HepG2 (cell line): ENCODE data around the gene OSBPL5. TPM values are rescaled to one million over a fixed set of nuclear protein-coding genes. Genes with fewer than 3 reads are reported as not detected.

Source experiments
- ATAC-seq: fragments of 200-7000 bp; cut with Tn5 transposase; 3 replicates; pipeline ENCODE4 v1.9.1; 2020; ENCODE audit warnings: mild to moderate bottlenecking, moderate library complexity
- BruUV-seq: library from RNA; stranded (reverse); fragments of 400-500 nt; replicated peaks from 2 replicates; lab custom pipeline; 2021; lab: Mats Ljungman, UMichigan
- CTCF ChIA-PET: fragments of 300-600 bp; formaldehyde crosslinking; extraction: SDS; loops from one replicate; lab custom pipeline; 2021; ENCODE audit warnings: low total read pairs, inconsistent platforms, low intra/inter-chr PET ratio; lab: Yijun Ruan, JAX
- POLR2A ChIA-PET: fragments of 350-600 bp; sonication (Branson Sonifier 250); formaldehyde crosslinking; loops from one replicate; lab custom pipeline; 2020; ENCODE audit warnings: antibody characterized with exemption, inconsistent platforms; lab: Yijun Ruan, JAX
- DNase-seq: peaks from one replicate; pipeline ENCODE4 v3.0.0-alpha.2; 2015; ENCODE audit warnings: low spot score
- FAIRE-seq: peaks from 3 replicates; lab custom pipeline; 2011; peaks lifted over from hg19 to GRCh38; lab: Jason Lieb, UNC
- H2AFZ ChIP-seq: one replicate; pipeline ENCODE4 v1.6.1; 2011; ENCODE audit warnings: low read length, inconsistent platforms
- H3K27ac ChIP-seq: fragments of 300-600 bp; 3 replicates; pipeline ENCODE4 v1.8.0; 2011; ENCODE audit warnings: mixed run types, mild to moderate bottlenecking, mixed read lengths, low read length, inconsistent platforms; ENCODE audit not compliant: insufficient read depth; ENCODE audit errors: extremely low read length
- H3K27me3 ChIP-seq, 2 experiments: fragments of 200-600 bp in 1 of 2; 2 replicates in 1 of 2; 3 replicates in 1 of 2; pipeline versions ENCODE4 v1.6.0 to v1.8.0; 2011; ENCODE audit warnings: low read length in 2 of 2, mild to moderate bottlenecking in 2 of 2, moderate library complexity in 2 of 2, inconsistent platforms in 1 of 2; ENCODE audit not compliant: insufficient read depth in 2 of 2, control insufficient read depth in 1 of 2
- H3K36me3 ChIP-seq, 2 experiments: fragments of 200-600 bp in 1 of 2; replicated peaks in 1 of 2; 2 replicates in 1 of 2; 3 replicates in 1 of 2; pipeline versions ENCODE4 v1.5.1 to v1.8.0; 2011; ENCODE audit warnings: low read length in 2 of 2, inconsistent platforms in 1 of 2; ENCODE audit not compliant: insufficient read depth in 2 of 2, control insufficient read depth in 1 of 2
- H3K4me1 ChIP-seq: 2 replicates; pipeline ENCODE4 v1.5.1; 2012; ENCODE audit warnings: low read length, inconsistent platforms; ENCODE audit not compliant: insufficient read depth
- H3K4me2 ChIP-seq: 2 replicates; pipeline ENCODE4 v1.6.0; 2011; ENCODE audit warnings: low read depth, low read length, inconsistent platforms
- H3K4me3 ChIP-seq, 3 experiments: fragments of 200-600 bp in 1 of 3; sonication (generic), shearing (Covaris generic) in 1 of 3; replicated peaks in 1 of 3; 2 replicates each; pipeline ENCODE4 v1.5.1; 2011 to 2016; ENCODE audit warnings: low read length in 3 of 3, inconsistent platforms in 2 of 3, low read depth in 2 of 3, mild to moderate bottlenecking in 2 of 3, control low read depth in 1 of 3, mixed read lengths in 1 of 3; ENCODE audit not compliant: insufficient read depth in 1 of 3
- H3K79me2 ChIP-seq: one replicate; pipeline ENCODE4 v1.6.1; 2011; ENCODE audit warnings: low read length, inconsistent platforms; ENCODE audit not compliant: insufficient read depth
- H3K9ac ChIP-seq: 2 replicates; pipeline ENCODE4 v1.6.0; 2011; ENCODE audit warnings: mild to moderate bottlenecking, low read depth, low read length, inconsistent platforms; ENCODE audit not compliant: insufficient read depth
- H3K9me3 ChIP-seq: 2 replicates; pipeline ENCODE4 v1.5.1; 2012; ENCODE audit warnings: mild to moderate bottlenecking, low read length
- H4K20me1 ChIP-seq: 2 replicates; pipeline ENCODE4 v1.6.0; 2011; ENCODE audit warnings: inconsistent platforms, mild to moderate bottlenecking, low read length, moderate library complexity; ENCODE audit not compliant: insufficient read depth
- BRCA1 ChIP-seq: sonication (generic); formaldehyde crosslinking; IDR thresholded peaks from 2 replicates; pipeline ENCODE4 v1.4.0; 2020; ENCODE audit warnings: missing genetic modification reagents
- CBX2 ChIP-seq, 2 experiments: fragments of 200-600 bp in 1 of 2; sonication (generic); formaldehyde crosslinking in 1 of 2; IDR thresholded peaks; 2 replicates each; pipeline versions ENCODE4 v1.7.0 to v1.8.1; 2018 to 2022; ENCODE audit warnings: low read depth in 2 of 2, low read length in 1 of 2, mild to moderate bottlenecking in 1 of 2, missing genetic modification reagents in 1 of 2
- IRF2 ChIP-seq: IDR thresholded peaks from 2 replicates; pipeline ENCODE4 v1.6.1; 2018; ENCODE audit warnings: missing genetic modification reagents, missing compliant biosample characterization
- JDP2 ChIP-seq: sonication (generic); formaldehyde crosslinking; IDR thresholded peaks from 2 replicates; pipeline ENCODE4 v1.8.1; 2022; ENCODE audit warnings: missing genetic modification reagents, borderline replicate concordance
- MTF2 ChIP-seq: sonication (generic); formaldehyde crosslinking; IDR thresholded peaks from 2 replicates; pipeline ENCODE4 v1.5.0; 2020; ENCODE audit warnings: missing genetic modification reagents, borderline replicate concordance
- PCBP2 ChIP-seq: fragments of 200-400 bp; formaldehyde crosslinking; optimal IDR thresholded peaks from 2 replicates; pipeline ENCODE3; 2018; ENCODE audit warnings: low read length, low read depth; ENCODE audit not compliant: poor library complexity, severe bottlenecking
- PHF21A ChIP-seq: sonication (generic); formaldehyde crosslinking; IDR thresholded peaks from 2 replicates; pipeline ENCODE4 v1.5.0; 2020; ENCODE audit warnings: mild to moderate bottlenecking, missing genetic modification reagents
- SMAD9 ChIP-seq: sonication (generic); formaldehyde crosslinking; IDR thresholded peaks from 2 replicates; pipeline ENCODE4 v1.5.1; 2020; ENCODE audit warnings: mild to moderate bottlenecking, missing genetic modification reagents
- TMF1 ChIP-seq: sonication (generic); formaldehyde crosslinking; IDR thresholded peaks from 2 replicates; pipeline ENCODE4 v1.8.1; 2022; ENCODE audit warnings: low read depth, missing genetic modification reagents
- ZNF251 ChIP-seq: sonication (generic); formaldehyde crosslinking; IDR thresholded peaks from 2 replicates; pipeline ENCODE4 v1.9.0; 2021; ENCODE audit warnings: mild to moderate bottlenecking, missing genetic modification reagents
- ZNF777 ChIP-seq: sonication (generic); formaldehyde crosslinking; IDR thresholded peaks from 2 replicates; pipeline ENCODE4 v1.4.0; 2020; ENCODE audit warnings: missing genetic modification reagents
- ZNF841 ChIP-seq: sonication (generic); formaldehyde crosslinking; IDR thresholded peaks from 2 replicates; pipeline ENCODE4 v1.8.1; 2023; ENCODE audit warnings: missing genetic modification reagents, borderline replicate concordance
- WGBS: methylation state at CpG from one replicate; pipeline ENCODE4 v1.1.6; 2017; ENCODE audit warnings: low lambda C conversion rate; 5-methylcytosine and 5-hydroxymethylcytosine counted together
- in situ Hi-C: cut with HindIII; loops from 2 replicates; pipeline ENCODE4 v1.10.0; 2017; ENCODE audit warnings: low pct_unique_long_range_greater_than_20kb; ENCODE audit not compliant: extremely low pct_ligation_motif_present
- intact Hi-C: fragments of 100-400 bp; cut with micrococcal nuclease; formaldehyde crosslinking; loops from one replicate; pipeline ENCODE4 v1.10.0; 2022; ENCODE audit not compliant: unreplicated experiment
- polyA plus RNA-seq, 8 experiments: library from polyadenylated mRNA; depleted of rRNA in 3 of 8; stranded (reverse) in 7 of 8; unstranded in 1 of 8; fragments of >200 nt; fragmentation: Illumina TruSeq in 4 of 8; extraction: Trizol in 4 of 8; gene quantifications; 2 replicates each; pipeline versions ENCODE4 v1.2.1 to v1.2.3, GENCODE V29; 2011 to 2016; ENCODE audit warnings: low read depth in 4 of 8, missing spikeins in 1 of 8, mixed read lengths in 1 of 8; ENCODE audit not compliant: insufficient read depth in 1 of 8
- total RNA-seq, 5 experiments: library from RNA; depleted of rRNA; stranded (reverse); fragments of >200 nt; fragmentation: Illumina TruSeq; extraction: Trizol; gene quantifications; 2 replicates each; pipeline ENCODE4 v1.2.3, GENCODE V29; 2016; ENCODE audit warnings: low read depth in 1 of 5
- TF ChIP-seq, protein P1 (sequence below): sonication (generic); formaldehyde crosslinking; IDR thresholded peaks from 2 replicates; pipeline ENCODE4 v1.5.1; 2020; ENCODE audit warnings: missing genetic modification reagents, mild to moderate bottlenecking, borderline replicate concordance
- TF ChIP-seq, protein P2 (sequence below): sonication (generic); formaldehyde crosslinking; IDR thresholded peaks from 2 replicates; pipeline ENCODE4 v1.4.0; 2020; ENCODE audit warnings: missing genetic modification reagents
- TF ChIP-seq, protein P3 (sequence below): fragments of 450-650 bp; IDR thresholded peaks from 2 replicates; pipeline ENCODE4 v1.6.1; 2016

Gene OSBPL5
- total and polyA plus RNA-seq, 2 of the 13 experiments (the other 11 are each of a cell fraction or from before 2014, with no cell fraction given) = not detected

DNA sequence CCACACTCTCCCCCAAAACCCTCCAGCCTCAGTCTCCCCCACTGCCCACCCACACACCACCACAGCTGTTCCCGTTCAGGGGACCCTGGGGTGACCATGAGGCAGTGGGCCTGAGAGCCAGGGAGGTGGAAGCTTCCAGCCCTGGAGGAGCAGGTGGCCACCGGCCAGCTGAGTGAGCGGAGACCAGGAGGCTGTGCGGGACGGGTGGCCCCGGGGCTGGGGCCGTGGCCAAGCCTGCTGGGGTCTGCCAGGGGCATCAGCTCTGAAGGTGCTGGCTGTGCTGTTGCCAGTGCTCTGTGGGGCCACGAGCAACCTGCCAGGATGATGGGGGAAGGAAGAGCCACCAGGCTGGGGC is 26.0 kb downstream of the OSBPL5 start:
- no peak for ATAC-seq

DNA sequence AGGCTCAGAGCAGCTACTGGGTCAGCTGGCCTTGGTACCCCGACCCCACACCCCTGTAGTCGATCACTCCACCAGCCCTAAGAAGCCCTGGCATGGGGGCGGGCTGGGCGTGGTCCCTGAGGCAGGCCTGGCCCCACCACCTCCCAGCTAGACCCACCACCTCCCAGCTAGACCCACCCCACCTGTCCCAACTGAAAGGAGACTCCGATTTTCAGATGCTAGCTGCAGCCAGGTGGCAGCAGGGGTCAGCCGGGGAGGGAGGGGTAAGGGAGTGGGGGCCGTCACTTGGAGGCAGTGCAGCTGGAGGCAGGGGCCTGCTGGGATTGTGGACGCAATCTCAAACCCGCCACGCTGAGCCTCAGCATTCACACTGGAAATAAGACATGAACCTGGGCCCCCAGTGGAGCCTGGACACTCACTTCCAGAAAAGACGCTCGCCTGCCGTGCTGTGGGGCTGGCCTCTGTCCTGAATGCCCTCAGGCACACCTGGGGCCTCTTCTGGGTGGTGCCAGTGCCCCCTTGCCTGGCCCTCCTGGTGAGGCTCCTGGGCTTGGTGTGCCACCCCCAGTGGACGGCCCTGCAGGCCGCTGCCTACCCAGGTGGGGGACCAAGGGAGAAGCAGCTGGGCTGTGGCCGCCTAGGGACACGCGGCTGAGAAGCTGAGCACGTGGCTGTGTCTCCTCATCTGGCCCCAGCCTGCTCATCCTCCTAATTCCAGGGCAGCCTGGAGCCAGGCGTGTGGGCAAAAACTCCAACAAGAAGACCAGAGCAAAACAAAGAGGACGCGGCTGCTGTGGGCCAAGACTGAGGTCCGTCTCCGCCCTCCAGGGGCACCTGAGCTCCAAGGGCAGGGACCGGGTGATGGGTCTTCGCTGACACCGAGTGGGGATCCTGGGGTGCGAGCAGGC is 26.7 kb downstream of the OSBPL5 start:
- Histone ChIP-seq H3K79me2 (no peaks in the 10 kb centered on the region), H3K4me1 (no peaks in the 10 kb centered on the region), H3K27ac (no peak overlapping the region), H3K4me3 (no peak overlapping the region), H2AFZ (no peak overlapping the region), H3K9ac (no peak overlapping the region), H3K36me3 (no peaks in the 10 kb centered on the region), H4K20me1 (peaks cover 2% of the 10 kb centered on the region; the same call in 1 of the 2 replicates), H3K27me3 (peaks cover 7 to 58% of the 10 kb centered on the region in 2 experiments), H3K4me2 (no peak overlapping the region), H3K9me3 (no peaks in the 10 kb centered on the region)
- CTCF ChIA-PET = no interaction called here
- in situ Hi-C loops = no loop called here
- WGBS = 5% methylated on average over 8 of the region's 28 CpGs
- no peak for ATAC-seq
- intact Hi-C loops = no loop called here
- no peak for DNase-seq
- FAIRE-seq = no peak
- BruUV-seq = no TSS peak
- POLR2A ChIA-PET = no interaction called here
- TF ChIP-seq CBX2 (IDR thresholded peaks at IDR 0.05; ENCODE audit: low read depth, low read length) = no peak
- TF ChIP-seq CBX2 (CRISPR knock-in tag; IDR thresholded peaks at IDR 0.05; ENCODE audit: low read depth) = no peak
- TF ChIP-seq, protein P1, sequence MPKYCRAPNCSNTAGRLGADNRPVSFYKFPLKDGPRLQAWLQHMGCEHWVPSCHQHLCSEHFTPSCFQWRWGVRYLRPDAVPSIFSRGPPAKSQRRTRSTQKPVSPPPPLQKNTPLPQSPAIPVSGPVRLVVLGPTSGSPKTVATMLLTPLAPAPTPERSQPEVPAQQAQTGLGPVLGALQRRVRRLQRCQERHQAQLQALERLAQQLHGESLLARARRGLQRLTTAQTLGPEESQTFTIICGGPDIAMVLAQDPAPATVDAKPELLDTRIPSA (CRISPR knock-in tag) = no peak
- TF ChIP-seq TMF1 (CRISPR knock-in tag) = no peak
- no peak for TF ChIP-seq SMAD9
- TF ChIP-seq MTF2 (CRISPR knock-in tag) = no peak
- no peak for TF ChIP-seq IRF2 (CRISPR knock-in tag)
- TF ChIP-seq, protein P2, sequence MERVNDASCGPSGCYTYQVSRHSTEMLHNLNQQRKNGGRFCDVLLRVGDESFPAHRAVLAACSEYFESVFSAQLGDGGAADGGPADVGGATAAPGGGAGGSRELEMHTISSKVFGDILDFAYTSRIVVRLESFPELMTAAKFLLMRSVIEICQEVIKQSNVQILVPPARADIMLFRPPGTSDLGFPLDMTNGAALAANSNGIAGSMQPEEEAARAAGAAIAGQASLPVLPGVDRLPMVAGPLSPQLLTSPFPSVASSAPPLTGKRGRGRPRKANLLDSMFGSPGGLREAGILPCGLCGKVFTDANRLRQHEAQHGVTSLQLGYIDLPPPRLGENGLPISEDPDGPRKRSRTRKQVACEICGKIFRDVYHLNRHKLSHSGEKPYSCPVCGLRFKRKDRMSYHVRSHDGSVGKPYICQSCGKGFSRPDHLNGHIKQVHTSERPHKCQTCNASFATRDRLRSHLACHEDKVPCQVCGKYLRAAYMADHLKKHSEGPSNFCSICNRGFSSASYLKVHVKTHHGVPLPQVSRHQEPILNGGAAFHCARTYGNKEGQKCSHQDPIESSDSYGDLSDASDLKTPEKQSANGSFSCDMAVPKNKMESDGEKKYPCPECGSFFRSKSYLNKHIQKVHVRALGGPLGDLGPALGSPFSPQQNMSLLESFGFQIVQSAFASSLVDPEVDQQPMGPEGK (CRISPR knock-in tag) = peak; percentile 25; the same call in 1 of the 2 replicates
- TF ChIP-seq, protein P3, sequence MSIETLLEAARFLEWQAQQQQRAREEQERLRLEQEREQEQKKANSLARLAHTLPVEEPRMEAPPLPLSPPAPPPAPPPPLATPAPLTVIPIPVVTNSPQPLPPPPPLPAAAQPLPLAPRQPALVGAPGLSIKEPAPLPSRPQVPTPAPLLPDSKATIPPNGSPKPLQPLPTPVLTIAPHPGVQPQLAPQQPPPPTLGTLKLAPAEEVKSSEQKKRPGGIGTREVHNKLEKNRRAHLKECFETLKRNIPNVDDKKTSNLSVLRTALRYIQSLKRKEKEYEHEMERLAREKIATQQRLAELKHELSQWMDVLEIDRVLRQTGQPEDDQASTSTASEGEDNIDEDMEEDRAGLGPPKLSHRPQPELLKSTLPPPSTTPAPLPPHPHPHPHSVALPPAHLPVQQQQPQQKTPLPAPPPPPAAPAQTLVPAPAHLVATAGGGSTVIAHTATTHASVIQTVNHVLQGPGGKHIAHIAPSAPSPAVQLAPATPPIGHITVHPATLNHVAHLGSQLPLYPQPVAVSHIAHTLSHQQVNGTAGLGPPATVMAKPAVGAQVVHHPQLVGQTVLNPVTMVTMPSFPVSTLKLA = peak; percentile 71
- TF ChIP-seq ZNF777 (CRISPR knock-in tag) = no peak
- TF ChIP-seq PHF21A = no peak
- TF ChIP-seq ZNF841 (CRISPR knock-in tag) = no peak
- TF ChIP-seq ZNF251 (CRISPR knock-in tag) = no peak

More for the DNA sequence above, 26.0 kb downstream of the OSBPL5 start:
- Histone ChIP-seq H3K9me3 (no peaks in the 10 kb centered on the region), H3K9ac (no peak overlapping the region), H3K4me2 (no peak overlapping the region), H3K36me3 (no peaks in the 10 kb centered on the region), H3K4me3 (no peak overlapping the region), H2AFZ (no peak overlapping the region), H3K27ac (no peak overlapping the region), H3K4me1 (no peaks in the 10 kb centered on the region), H3K27me3 (peaks cover 10 to 62% of the 10 kb centered on the region in 2 experiments), H3K79me2 (no peaks in the 10 kb centered on the region), H4K20me1 (peaks cover 2% of the 10 kb centered on the region; the same call in 1 of the 2 replicates)
- DNase-seq (no peak), FAIRE-seq (no peak)
- intact Hi-C loops = no loop called here
- ChIA-PET CTCF (no interaction called here), POLR2A (no interaction called here)
- no TSS peak for BruUV-seq
- in situ Hi-C loops = no loop called here
- WGBS = no CpG with 5 or more reads among the region's 8 CpGs
- TF ChIP-seq JDP2 (CRISPR knock-in tag) (no peak), PCBP2 (no peak), BRCA1 (CRISPR knock-in tag) (no peak)
